Uterus (tissue), 4 donors: Measurements from ENCODE around the gene COL27A1. TPM values are rescaled to one million over a fixed set of nuclear protein-coding genes. Genes with fewer than 3 reads are reported as not detected.

Source experiments
- DNase-seq, 2 donors: peaks; one replicate each; pipeline ENCODE4 v3.0.0-alpha.2; 2019 to 2020
- H3K27ac ChIP-seq, 2 donors: fragments of 200-600 bp; sonication (generic); 1 replicate in 1 of 2; 2 replicates in 1 of 2; pipeline ENCODE4 v1.5.1; 2016 to 2018
- H3K27me3 ChIP-seq, 2 donors: fragments of 200-600 bp; sonication (generic); one replicate each; pipeline ENCODE4 v1.5.1; 2018 to 2019; ENCODE audit warnings: control low read depth in 1 of 2
- H3K36me3 ChIP-seq, 2 donors: fragments of 200-600 bp; sonication (generic); one replicate each; pipeline ENCODE4 v1.5.1; 2019; ENCODE audit warnings: control low read depth in 1 of 2
- H3K4me1 ChIP-seq, 2 donors: fragments of 200-600 bp; sonication (generic); one replicate each; pipeline ENCODE4 v1.5.1; 2018 to 2019; ENCODE audit warnings: control low read depth in 1 of 2
- H3K4me3 ChIP-seq, 2 donors: fragments of 200-600 bp; sonication (generic); 1 replicate in 1 of 2; 2 replicates in 1 of 2; pipeline ENCODE4 v1.5.1; 2018 to 2019; ENCODE audit warnings: mild to moderate bottlenecking in 1 of 2
- H3K9me3 ChIP-seq, 2 donors: fragments of 200-600 bp; sonication (generic); one replicate each; pipeline ENCODE4 v1.5.1; 2019; ENCODE audit warnings: control low read depth in 1 of 2
- POLR2A ChIP-seq, 2 donors: fragments of 450-650 bp; IDR thresholded peaks; one replicate each; pipeline ENCODE4 v1.6.1; 2016; ENCODE audit warnings: antibody characterized with exemption in 2 of 2, mild to moderate bottlenecking in 1 of 2, moderate library complexity in 1 of 2
- intact Hi-C: fragments of 100-400 bp; cut with DNase I; formaldehyde crosslinking; loops from one replicate; pipeline ENCODE4 v1.15.1; 2023; ENCODE audit warnings: low total_unique reads
- total RNA-seq, 4 donors: library from RNA; depleted of rRNA in 3 of 4; stranded (reverse); fragments of >200 nt in 3 of 4; gene quantifications; one replicate each; pipeline versions ENCODE4 v1.1.0 to v1.2.4, GENCODE V29; 2014 to 2023
- TF ChIP-seq, protein P1 (sequence below), 4 experiments: fragments of 200-600 bp in 2 of 4; fragments of 450-650 bp in 2 of 4; sonication (generic) in 2 of 4; IDR thresholded peaks; one replicate each; pipeline ENCODE4 v1.5.1; 2016 to 2019; ENCODE audit warnings: antibody characterized with exemption in 4 of 4, mild to moderate bottlenecking in 2 of 4, moderate library complexity in 1 of 4
- donor health status: DM: yes; HTN: yes; CAD: no.

Gene COL27A1
- total RNA-seq, 4 donors from 2014 or later: 7.9 to 52.9 (median 43.3) TPM

DNA sequence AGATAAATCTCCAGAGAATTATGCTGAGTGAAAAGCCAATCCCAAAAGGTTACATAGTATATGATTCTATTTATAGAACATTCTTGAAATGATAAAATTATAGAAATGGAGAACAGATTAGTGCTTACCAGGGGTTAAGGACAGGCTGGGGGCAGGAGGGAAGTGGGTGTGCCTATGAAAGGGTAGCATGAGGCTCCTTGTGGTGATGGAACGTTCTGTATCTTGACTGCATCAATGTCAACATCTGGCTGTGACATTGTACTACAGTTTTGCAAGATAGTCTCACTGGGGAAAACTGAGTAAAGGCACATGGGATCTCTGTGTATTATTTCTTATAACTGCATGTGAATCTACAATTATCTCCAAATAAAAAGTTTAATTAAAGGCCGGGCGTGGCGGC is 196.6 kb downstream of the COL27A1 start:
- Histone ChIP-seq H3K36me3 (no peaks in the 10 kb centered on the region), H3K27me3 (no peaks in the 10 kb centered on the region), H3K9me3 (no peaks in the 10 kb centered on the region), H3K27ac (no peak overlapping the region), H3K4me1 (peaks cover 5 to 11% of the 10 kb centered on the region in 2 donors), H3K4me3 (no peak overlapping the region)
- intact Hi-C loops: no loop called here
- TF ChIP-seq, protein P1, sequence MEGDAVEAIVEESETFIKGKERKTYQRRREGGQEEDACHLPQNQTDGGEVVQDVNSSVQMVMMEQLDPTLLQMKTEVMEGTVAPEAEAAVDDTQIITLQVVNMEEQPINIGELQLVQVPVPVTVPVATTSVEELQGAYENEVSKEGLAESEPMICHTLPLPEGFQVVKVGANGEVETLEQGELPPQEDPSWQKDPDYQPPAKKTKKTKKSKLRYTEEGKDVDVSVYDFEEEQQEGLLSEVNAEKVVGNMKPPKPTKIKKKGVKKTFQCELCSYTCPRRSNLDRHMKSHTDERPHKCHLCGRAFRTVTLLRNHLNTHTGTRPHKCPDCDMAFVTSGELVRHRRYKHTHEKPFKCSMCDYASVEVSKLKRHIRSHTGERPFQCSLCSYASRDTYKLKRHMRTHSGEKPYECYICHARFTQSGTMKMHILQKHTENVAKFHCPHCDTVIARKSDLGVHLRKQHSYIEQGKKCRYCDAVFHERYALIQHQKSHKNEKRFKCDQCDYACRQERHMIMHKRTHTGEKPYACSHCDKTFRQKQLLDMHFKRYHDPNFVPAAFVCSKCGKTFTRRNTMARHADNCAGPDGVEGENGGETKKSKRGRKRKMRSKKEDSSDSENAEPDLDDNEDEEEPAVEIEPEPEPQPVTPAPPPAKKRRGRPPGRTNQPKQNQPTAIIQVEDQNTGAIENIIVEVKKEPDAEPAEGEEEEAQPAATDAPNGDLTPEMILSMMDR (IDR thresholded peaks at IDR 0.05): no peak
- TF ChIP-seq POLR2A (IDR thresholded peaks at IDR 0.05): no peak
- DNase-seq: no peak

DNA sequence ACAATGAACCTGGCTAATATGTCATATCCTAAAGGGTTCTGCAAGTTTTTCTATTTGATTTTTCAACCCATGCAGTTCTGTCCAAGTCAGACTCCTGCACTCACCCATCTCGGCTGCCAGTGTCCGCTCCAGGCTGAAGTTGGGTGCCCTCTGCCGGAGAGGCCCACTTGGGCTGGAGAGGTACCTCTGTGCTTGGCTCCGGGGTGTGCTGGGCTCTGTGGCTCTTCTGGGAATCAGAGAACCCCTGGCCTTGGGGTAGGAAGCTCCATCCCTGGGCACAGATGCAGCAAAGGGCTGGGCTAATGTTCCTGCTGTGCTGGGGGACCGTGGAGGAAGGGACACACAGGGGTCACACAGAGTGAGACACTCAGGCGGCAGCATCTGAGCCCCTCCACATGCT is 200.5 kb downstream of the COL27A1 start:
- no peak overlapping the region for H3K27ac ChIP-seq
- no peaks in the 10 kb centered on the region for H3K27me3 ChIP-seq
- H3K9me3 ChIP-seq: no peaks in the 10 kb centered on the region
- intact Hi-C loops: no loop called here
- no peak for TF ChIP-seq POLR2A (IDR thresholded peaks at IDR 0.05)
- TF ChIP-seq, protein P1 (IDR thresholded peaks at IDR 0.05): no peak
- no peak for DNase-seq
- no peaks in the 10 kb centered on the region for H3K36me3 ChIP-seq
- H3K4me1 ChIP-seq: no peaks in the 10 kb centered on the region
- no peak overlapping the region for H3K4me3 ChIP-seq

DNA sequence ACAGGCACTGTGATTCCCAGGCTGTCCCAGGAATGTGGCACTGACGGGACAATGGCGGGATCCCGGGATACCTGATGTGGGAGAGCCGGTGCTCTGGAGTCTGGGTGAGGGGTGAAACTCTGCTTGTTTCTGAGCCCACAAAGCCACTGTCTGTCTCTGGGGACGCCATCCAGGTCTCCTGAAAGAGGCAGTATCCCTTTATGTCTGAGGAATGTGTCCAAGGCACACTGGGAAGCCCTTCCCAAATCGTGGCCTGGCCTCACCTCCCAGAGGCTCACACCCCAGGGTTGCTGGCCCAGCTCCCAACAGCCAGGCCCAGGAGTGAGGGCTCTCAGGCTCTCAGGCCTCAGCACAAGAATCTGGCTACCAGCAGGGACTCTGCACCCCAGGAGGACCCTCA is 201.5 kb downstream of the COL27A1 start:
- Histone ChIP-seq H3K36me3 (no peaks in the 10 kb centered on the region), H3K9me3 (no peaks in the 10 kb centered on the region), H3K4me1 (no peaks in the 10 kb centered on the region), H3K4me3 (no peak overlapping the region), H3K27ac (no peak overlapping the region), H3K27me3 (no peaks in the 10 kb centered on the region)
- no peak for DNase-seq
- TF ChIP-seq, protein P1 (IDR thresholded peaks at IDR 0.05): no peak
- TF ChIP-seq POLR2A (IDR thresholded peaks at IDR 0.05): no peak
- intact Hi-C loops: no loop called here

DNA sequence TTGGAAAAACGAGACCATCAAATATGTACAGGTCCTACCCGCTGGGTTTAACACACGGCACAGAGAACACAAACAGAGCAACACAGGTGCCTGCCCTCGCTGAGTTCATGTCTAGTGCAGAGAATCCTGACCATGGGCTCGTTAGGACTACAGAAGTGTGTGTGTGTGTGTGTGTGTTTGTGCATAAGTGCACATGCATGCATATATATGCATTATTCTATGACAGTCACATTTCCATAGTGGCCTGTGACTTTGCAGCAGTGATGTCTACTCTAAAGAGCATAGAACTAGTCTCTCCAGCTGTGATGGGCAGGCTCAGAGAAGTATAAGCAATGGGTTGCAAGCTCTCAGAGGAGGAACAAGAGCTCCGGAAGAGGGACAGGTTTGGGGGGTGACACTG is 202.0 kb downstream of the COL27A1 start:
- no peak for DNase-seq
- Histone ChIP-seq H3K9me3 (no peaks in the 10 kb centered on the region), H3K27ac (no peak overlapping the region), H3K27me3 (no peaks in the 10 kb centered on the region), H3K4me1 (no peaks in the 10 kb centered on the region), H3K36me3 (no peaks in the 10 kb centered on the region), H3K4me3 (no peak overlapping the region)
- intact Hi-C loops: no loop called here
- no peak for TF ChIP-seq POLR2A (IDR thresholded peaks at IDR 0.05)
- TF ChIP-seq, protein P1 (IDR thresholded peaks at IDR 0.05): no peak

DNA sequence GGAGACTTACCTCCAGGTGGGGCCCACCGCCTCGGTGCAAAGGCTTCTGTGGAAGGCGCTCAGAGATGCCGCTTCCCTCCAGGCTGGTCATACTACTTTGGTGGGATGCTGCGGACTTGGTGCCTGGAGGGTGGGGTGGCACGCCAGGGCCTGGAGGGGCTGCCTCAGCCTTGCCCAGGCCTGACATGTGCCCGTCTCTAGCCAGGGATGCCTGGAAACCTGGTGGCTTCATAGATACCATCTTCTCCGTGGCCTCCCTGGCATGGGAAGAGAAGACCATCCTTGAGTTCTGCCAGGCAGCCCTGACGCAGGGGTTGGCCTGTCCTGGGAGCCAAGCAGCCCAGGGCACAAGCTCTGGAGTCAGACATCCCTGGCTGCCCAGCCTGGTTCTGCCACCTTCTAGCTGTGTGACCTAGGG is 202.6 kb downstream of the COL27A1 start:
- TF ChIP-seq, protein P1 (IDR thresholded peaks at IDR 0.05): no peak
- TF ChIP-seq POLR2A (IDR thresholded peaks at IDR 0.05): no peak
- Histone ChIP-seq H3K27me3 (no peaks in the 10 kb centered on the region), H3K36me3 (no peaks in the 10 kb centered on the region), H3K4me3 (no peak overlapping the region), H3K4me1 (no peaks in the 10 kb centered on the region), H3K27ac (no peak overlapping the region), H3K9me3 (no peaks in the 10 kb centered on the region)
- intact Hi-C loops: no loop called here
- no peak for DNase-seq
